Thoracic aorta (tissue), 2 donors: ENCODE data around the gene DISC1. TPM values are rescaled to one million over a fixed set of nuclear protein-coding genes. Genes with fewer than 3 reads are reported as not detected.

ENCODE experiments used
- ATAC-seq: fragments of 150-250 bp; one replicate; pipeline ENCODE4 v1.8.0; 2017; ENCODE audit warnings: low read depth; ENCODE audit not compliant: insufficient number of reproducible peaks, low FRiP score
- DNase-seq: peaks from one replicate; pipeline ENCODE4 v3.0.0-alpha.2; 2020; ENCODE audit warnings: low spot score
- H3K27ac ChIP-seq, 2 donors: fragments of 200-600 bp; sonication (generic); 1 replicate in 1 of 2; 2 replicates in 1 of 2; pipeline ENCODE4 v1.5.1; 2016; ENCODE audit warnings: mild to moderate bottlenecking in 2 of 2, moderate library complexity in 2 of 2
- H3K27me3 ChIP-seq: fragments of 200-600 bp; sonication (generic); replicated peaks from 2 replicates; pipeline ENCODE4 v1.6.0; 2016; ENCODE audit warnings: mild to moderate bottlenecking; ENCODE audit not compliant: insufficient read depth
- H3K36me3 ChIP-seq: fragments of 200-600 bp; sonication (generic); one replicate; pipeline ENCODE4 v1.5.1; 2016
- H3K4me1 ChIP-seq, 2 donors: fragments of 200-600 bp; sonication (generic); 1 replicate in 1 of 2; 2 replicates in 1 of 2; pipeline versions ENCODE4 v1.5.1 to v1.6.0; 2016; ENCODE audit warnings: low read depth in 2 of 2, mild to moderate bottlenecking in 1 of 2; ENCODE audit not compliant: control insufficient read depth in 1 of 2
- H3K4me3 ChIP-seq: fragments of 200-600 bp; sonication (generic); 2 replicates; pipeline ENCODE4 v1.5.1; 2016; ENCODE audit warnings: mild to moderate bottlenecking
- H3K9me3 ChIP-seq: fragments of 200-600 bp; sonication (generic); 2 replicates; pipeline ENCODE4 v1.5.1; 2016
- total RNA-seq, 2 donors: library from RNA; depleted of rRNA; stranded (reverse); fragments of >200 nt; gene quantifications; one replicate each; pipeline versions ENCODE4 v1.1.0 to v1.2.3, GENCODE V29; 2016
- TF ChIP-seq, protein P1 (sequence below): fragments of 200-600 bp; sonication (generic); IDR thresholded peaks from one replicate; pipeline ENCODE4 v1.5.1; 2019; ENCODE audit warnings: antibody characterized with exemption

DISC1 gene
- total RNA-seq, 2 donors from 2014 or later = 13.1 to 26.9 TPM

DNA sequence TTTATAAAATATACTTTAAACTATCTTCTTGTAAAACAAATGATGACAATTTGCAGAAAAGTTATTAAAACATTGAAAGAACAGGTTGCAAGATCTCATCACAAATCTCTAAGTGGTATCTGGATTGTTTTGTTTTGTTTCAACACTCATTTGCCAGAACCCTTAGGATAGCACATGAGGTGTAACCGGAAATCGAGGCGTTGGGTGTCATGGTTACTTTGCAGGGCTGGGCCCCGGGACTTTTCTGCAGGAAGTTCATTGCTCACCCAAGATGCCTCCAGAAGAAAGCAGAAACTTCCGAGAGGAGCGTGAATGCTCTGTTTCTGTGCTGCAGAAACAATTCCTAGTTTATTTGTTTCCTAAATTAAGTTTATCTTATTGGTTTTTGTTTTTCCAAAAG lies 2.5 kb downstream of the DISC1 start:
- ATAC-seq = no peak
- Histone ChIP-seq H3K4me3 (peak overlapping the region; percentile 15), H3K27me3 (no peaks in the 10 kb centered on the region), H3K4me1 (peaks cover 7 to 16% of the 10 kb centered on the region in 2 donors), H3K9me3 (no peaks in the 10 kb centered on the region), H3K36me3 (no peaks in the 10 kb centered on the region), H3K27ac (no peak overlapping the region)
- no peak for DNase-seq
- TF ChIP-seq, protein P1, sequence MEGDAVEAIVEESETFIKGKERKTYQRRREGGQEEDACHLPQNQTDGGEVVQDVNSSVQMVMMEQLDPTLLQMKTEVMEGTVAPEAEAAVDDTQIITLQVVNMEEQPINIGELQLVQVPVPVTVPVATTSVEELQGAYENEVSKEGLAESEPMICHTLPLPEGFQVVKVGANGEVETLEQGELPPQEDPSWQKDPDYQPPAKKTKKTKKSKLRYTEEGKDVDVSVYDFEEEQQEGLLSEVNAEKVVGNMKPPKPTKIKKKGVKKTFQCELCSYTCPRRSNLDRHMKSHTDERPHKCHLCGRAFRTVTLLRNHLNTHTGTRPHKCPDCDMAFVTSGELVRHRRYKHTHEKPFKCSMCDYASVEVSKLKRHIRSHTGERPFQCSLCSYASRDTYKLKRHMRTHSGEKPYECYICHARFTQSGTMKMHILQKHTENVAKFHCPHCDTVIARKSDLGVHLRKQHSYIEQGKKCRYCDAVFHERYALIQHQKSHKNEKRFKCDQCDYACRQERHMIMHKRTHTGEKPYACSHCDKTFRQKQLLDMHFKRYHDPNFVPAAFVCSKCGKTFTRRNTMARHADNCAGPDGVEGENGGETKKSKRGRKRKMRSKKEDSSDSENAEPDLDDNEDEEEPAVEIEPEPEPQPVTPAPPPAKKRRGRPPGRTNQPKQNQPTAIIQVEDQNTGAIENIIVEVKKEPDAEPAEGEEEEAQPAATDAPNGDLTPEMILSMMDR = no peak

DNA sequence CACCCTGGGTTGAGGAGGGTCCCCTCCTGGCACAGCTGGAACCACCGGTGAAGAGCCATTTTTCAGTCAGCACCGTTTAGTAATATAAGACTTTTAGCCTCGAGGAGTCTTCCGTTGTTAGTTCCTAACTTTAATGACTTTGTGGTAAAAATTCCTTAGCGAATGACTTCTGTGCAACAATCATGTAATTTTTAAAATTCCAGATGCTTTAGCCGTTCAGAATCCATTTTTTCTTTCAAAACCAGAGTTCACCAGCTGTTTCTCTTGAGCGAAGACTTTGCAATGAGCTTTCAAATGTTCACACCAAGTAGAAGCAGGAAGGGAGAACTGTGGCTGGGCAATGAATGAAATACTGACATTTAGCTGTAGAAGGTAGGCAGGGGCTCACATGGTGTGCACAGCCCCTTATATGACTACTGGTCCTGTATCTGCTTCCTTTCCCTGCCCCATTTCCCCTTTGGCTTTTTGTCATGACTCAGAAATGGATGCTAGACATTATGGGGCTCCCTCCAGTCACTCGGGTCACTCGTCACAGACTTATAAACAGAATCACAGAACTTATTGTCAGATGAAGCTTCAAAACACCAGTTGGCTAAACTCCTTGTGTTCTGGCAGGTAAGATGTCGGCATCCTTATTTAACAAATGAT lies 4.1 kb downstream of the DISC1 start:
- TF ChIP-seq, protein P1 = no peak
- ATAC-seq (no peak), DNase-seq (no peak)
- Histone ChIP-seq H3K36me3 (no peaks in the 10 kb centered on the region), H3K27me3 (no peaks in the 10 kb centered on the region), H3K27ac (no peak overlapping the region), H3K4me1 (peaks cover 7 to 14% of the 10 kb centered on the region in 2 donors), H3K9me3 (no peaks in the 10 kb centered on the region), H3K4me3 (no peak overlapping the region)

DNA sequence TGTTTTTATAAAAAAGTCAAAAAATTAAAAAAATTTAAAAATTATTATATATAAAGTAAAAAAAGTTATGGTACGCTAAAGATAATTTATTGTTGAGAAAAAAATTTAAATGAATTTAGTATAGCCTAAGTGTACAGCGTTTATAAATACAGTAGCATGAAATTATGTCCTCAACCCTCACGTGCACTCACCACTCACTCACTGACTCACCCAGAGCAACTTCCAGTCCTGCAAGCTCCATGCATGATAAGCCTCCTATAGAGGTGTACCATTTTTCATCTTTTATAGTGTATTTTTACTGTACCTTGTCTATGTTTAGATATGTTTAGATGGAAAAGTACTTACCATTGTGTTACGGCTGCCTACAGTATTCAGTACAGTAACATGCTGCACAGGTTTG lies 5.1 kb downstream of the DISC1 start:
- ATAC-seq (no peak), DNase-seq (no peak)
- peaks cover 3 to 8% of the 10 kb centered on the region in 2 donors for H3K4me1 ChIP-seq
- TF ChIP-seq, protein P1 = no peak
- no peaks in the 10 kb centered on the region for H3K9me3 ChIP-seq
- H3K4me3 ChIP-seq = no peak overlapping the region
- H3K36me3 ChIP-seq = no peaks in the 10 kb centered on the region
- H3K27me3 ChIP-seq = no peaks in the 10 kb centered on the region
- H3K27ac ChIP-seq = no peak overlapping the region

DNA sequence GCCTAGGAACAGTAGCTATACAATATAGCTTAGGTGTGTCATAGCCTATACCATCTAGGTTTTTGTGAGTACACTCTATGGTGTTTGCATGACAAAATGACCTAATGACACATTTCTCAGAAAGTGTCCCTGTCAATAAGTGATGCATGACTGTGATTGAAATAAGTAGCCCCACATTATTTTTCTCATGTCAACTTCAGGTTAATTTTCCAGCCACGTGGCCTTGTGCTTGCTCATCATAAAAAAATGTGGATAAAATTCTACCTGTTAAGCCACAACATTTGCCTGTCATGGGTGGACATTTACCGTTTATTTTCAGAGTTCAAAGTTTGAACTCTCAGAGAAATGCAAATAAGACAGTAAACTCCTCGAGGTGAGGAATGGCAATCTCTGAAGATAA lies 5.5 kb downstream of the DISC1 start:
- Histone ChIP-seq H3K27ac (no peak overlapping the region), H3K36me3 (no peaks in the 10 kb centered on the region), H3K27me3 (no peaks in the 10 kb centered on the region), H3K4me3 (no peak overlapping the region), H3K9me3 (no peaks in the 10 kb centered on the region), H3K4me1 (peaks cover 3 to 8% of the 10 kb centered on the region in 2 donors)
- no peak for DNase-seq
- ATAC-seq = no peak
- TF ChIP-seq, protein P1 = no peak

DNA sequence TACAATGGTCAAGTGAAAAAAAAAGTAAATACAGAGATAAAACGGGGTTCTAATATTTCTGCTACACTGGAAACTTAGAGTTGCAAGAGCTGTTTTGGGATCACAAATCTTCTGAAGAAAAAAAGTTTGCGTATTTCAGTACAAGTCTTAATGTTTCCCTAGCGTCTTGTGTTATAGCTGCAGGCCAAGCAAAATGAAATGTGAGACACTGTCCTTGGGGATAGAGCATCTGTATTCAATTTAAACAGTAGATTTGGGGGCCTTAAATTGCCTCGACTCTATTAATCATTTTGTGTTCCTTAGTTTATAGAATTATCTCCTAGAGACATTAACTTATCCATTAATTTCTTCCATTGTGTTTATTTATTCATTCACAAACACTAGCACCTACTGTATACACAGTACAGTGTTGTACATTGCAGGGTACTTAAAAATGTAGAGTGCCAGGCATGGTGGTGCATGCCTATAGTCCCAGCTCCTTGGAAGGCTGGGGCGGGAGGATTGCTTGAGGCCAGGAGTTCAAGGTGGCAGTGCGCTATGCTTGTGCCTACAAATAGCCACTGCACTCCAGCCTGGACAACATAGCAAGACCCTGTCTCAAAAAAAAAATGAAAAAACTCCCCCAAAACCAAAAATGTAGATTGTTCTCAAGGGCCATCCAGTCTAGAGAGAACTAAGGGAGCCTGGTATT lies 7.9 kb downstream of the DISC1 start:
- Histone ChIP-seq H3K36me3 (no peaks in the 10 kb centered on the region), H3K27me3 (no peaks in the 10 kb centered on the region), H3K27ac (no peak overlapping the region), H3K4me3 (no peak overlapping the region), H3K9me3 (no peaks in the 10 kb centered on the region), H3K4me1 (no peaks in the 10 kb centered on the region)
- ATAC-seq (no peak), DNase-seq (no peak)
- TF ChIP-seq, protein P1 = no peak
